ENCODE measurements around the gene VPS33B.

DNA sequence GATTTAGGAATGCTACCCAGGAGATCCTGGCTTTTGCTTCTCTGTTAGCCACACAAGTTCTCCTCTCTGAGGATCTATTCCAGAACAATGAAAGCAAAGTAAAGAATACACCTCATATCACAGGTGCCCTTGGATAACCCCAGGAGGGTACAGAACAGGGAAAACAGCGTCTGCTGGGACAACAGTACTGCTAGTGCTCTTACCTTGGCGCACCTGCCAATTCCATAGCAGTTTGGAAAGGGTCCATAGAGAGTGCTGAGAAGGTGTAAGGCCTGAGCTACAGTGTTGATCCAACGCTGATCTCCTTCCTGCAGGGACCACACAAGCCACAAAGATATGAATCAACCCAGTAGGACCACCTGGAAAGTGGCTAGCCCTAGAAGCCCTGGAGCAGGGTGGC lies 15.1 kb downstream of the VPS33B start:
- no peak for TF ChIP-seq CTCF (IDR thresholded peaks at IDR 0.05)
- no peak for TF ChIP-seq POLR2A (IDR thresholded peaks at IDR 0.05)
